Hypothalamus (tissue), 51 donors: Measurements from ENCODE around the gene MAP3K5.
A peak's percentile ranks its signal among the peaks of the same experiment; 100 is the strongest.

ENCODE experiments used
- DNase-seq, 51 donors: peaks; one replicate each; lab custom pipeline; 2025; lab: John Stamatoyannopoulos, UW

MAP3K5 gene

GRCh38 chr6:136525586-136526195, 266.6 kb downstream of the MAP3K5 start:
- DNase-seq, result peak in 21 of 51 donors; percentile 2 to 84 (median 18)

GRCh38 chr6:136524936-136525413, 267.3 kb downstream of the MAP3K5 start:
- peak in 19 of 51 donors; percentile 2 to 89 (median 29) for DNase-seq

- peak in 1 of 51 donors; percentile 55 for DNase-seq
Measured at GRCh38 chr6:136524339-136524935, 267.8 kb downstream of the MAP3K5 start.

GRCh38 chr6:136523196-136523595, 269.1 kb downstream of the MAP3K5 start:
- DNase-seq, result peak in 4 of 51 donors; percentile 7 to 68 (median 30)

- DNase-seq, result no peak
Measured at GRCh38 chr6:136522636-136523035, 269.6 kb downstream of the MAP3K5 start.

- no peak for DNase-seq
Measured at GRCh38 chr6:136521911-136522310, 270.4 kb downstream of the MAP3K5 start.

- no peak for DNase-seq
Measured at GRCh38 chr6:136521427-136521826, 270.9 kb downstream of the MAP3K5 start.

GRCh38 chr6:136520517-136520916, 271.8 kb downstream of the MAP3K5 start:
- peak in 1 of 51 donors; percentile 23 for DNase-seq

GRCh38 chr6:136517582-136517981, 274.7 kb downstream of the MAP3K5 start:
- DNase-seq, result no peak

GRCh38 chr6:136517002-136517401, 275.3 kb downstream of the MAP3K5 start:
- no peak for DNase-seq

- DNase-seq, result no peak
Measured at GRCh38 chr6:136514591-136514990, 277.7 kb downstream of the MAP3K5 start.

GRCh38 chr6:136511926-136512325, 280.4 kb downstream of the MAP3K5 start:
- no peak for DNase-seq

GRCh38 chr6:136511397-136511796, 280.9 kb downstream of the MAP3K5 start:
- peak in 1 of 51 donors; percentile 40 for DNase-seq

- DNase-seq, result no peak
Measured at GRCh38 chr6:136510782-136511181, 281.5 kb downstream of the MAP3K5 start.

GRCh38 chr6:136510299-136510698, 282.0 kb downstream of the MAP3K5 start:
- no peak for DNase-seq

- DNase-seq, result no peak
Measured at GRCh38 chr6:136508725-136509392, 283.4 kb downstream of the MAP3K5 start.
